Measurements from ENCODE around the gene MYOZ2.

MYOZ2 gene

GRCh38 chr4:119206178-119206577 is 70.5 kb downstream of the MYOZ2 start:
- no peak for DNase-seq (ENCODE audit: insufficient read length)
- no peak for TF ChIP-seq TAF1 (IDR thresholded peaks at IDR 0.05; ENCODE audit: borderline replicate concordance, low read depth, low read length)
- TF ChIP-seq POLR2A (IDR thresholded peaks at IDR 0.05; ENCODE audit: low read depth, low read length), result no peak
- no peak for TF ChIP-seq POLR2AphosphoS5 (IDR thresholded peaks at IDR 0.05; ENCODE audit: low read depth, low read length)
- FAIRE-seq, result no peak

- DNase-seq (ENCODE audit: insufficient read length) (no peak), FAIRE-seq (no peak)
- no peak for TF ChIP-seq POLR2AphosphoS5 (IDR thresholded peaks at IDR 0.05; ENCODE audit: low read depth, low read length)
- TF ChIP-seq TAF1 (IDR thresholded peaks at IDR 0.05; ENCODE audit: borderline replicate concordance, low read depth, low read length), result no peak
Measured at GRCh38 chr4:119207051-119207450, 71.4 kb downstream of the MYOZ2 start.

GRCh38 chr4:119209077-119209476 is 73.4 kb downstream of the MYOZ2 start:
- FAIRE-seq (no peak), DNase-seq (ENCODE audit: insufficient read length) (no peak)
- TF ChIP-seq POLR2A (IDR thresholded peaks at IDR 0.05; ENCODE audit: low read depth, low read length), result no peak
- no peak for TF ChIP-seq POLR2AphosphoS5 (IDR thresholded peaks at IDR 0.05; ENCODE audit: low read depth, low read length)
- TF ChIP-seq TAF1 (IDR thresholded peaks at IDR 0.05; ENCODE audit: borderline replicate concordance, low read depth, low read length), result no peak

GRCh38 chr4:119209586-119209985 is 74.0 kb downstream of the MYOZ2 start:
- DNase-seq (ENCODE audit: insufficient read length), result no peak
- FAIRE-seq, result no peak

GRCh38 chr4:119210775-119211174 is 75.1 kb downstream of the MYOZ2 start:
- DNase-seq (ENCODE audit: insufficient read length) (no peak), FAIRE-seq (no peak)
- TF ChIP-seq POLR2AphosphoS5 (IDR thresholded peaks at IDR 0.05; ENCODE audit: low read depth, low read length), result no peak
- TF ChIP-seq TAF1 (IDR thresholded peaks at IDR 0.05; ENCODE audit: borderline replicate concordance, low read depth, low read length), result no peak
- no peak for TF ChIP-seq POLR2A (IDR thresholded peaks at IDR 0.05; ENCODE audit: low read depth, low read length)

More at GRCh38 chr4:119209586-119209985, 74.0 kb downstream of the MYOZ2 start:
- TF ChIP-seq TAF1 (IDR thresholded peaks at IDR 0.05; ENCODE audit: borderline replicate concordance, low read depth, low read length) (no peak), POLR2A (IDR thresholded peaks at IDR 0.05; ENCODE audit: low read depth, low read length) (no peak), POLR2AphosphoS5 (IDR thresholded peaks at IDR 0.05; ENCODE audit: low read depth, low read length) (no peak)

GRCh38 chr4:119211867-119212233 is 76.2 kb downstream of the MYOZ2 start:
- FAIRE-seq, result no peak
- DNase-seq (ENCODE audit: insufficient read length), result no peak
- TF ChIP-seq POLR2AphosphoS5 (IDR thresholded peaks at IDR 0.05; ENCODE audit: low read depth, low read length), result no peak
- no peak for TF ChIP-seq POLR2A (IDR thresholded peaks at IDR 0.05; ENCODE audit: low read depth, low read length)

- DNase-seq (ENCODE audit: insufficient read length) (peak; percentile 79), FAIRE-seq (peak; percentile 99)
- TF ChIP-seq TAF1 (IDR thresholded peaks at IDR 0.05; ENCODE audit: borderline replicate concordance, low read depth, low read length) (peak; percentile 55), POLR2AphosphoS5 (IDR thresholded peaks at IDR 0.05; ENCODE audit: low read depth, low read length) (peak; percentile 60; the same call in 1 of the 2 replicates), POLR2A (IDR thresholded peaks at IDR 0.05; ENCODE audit: low read depth, low read length) (peak; percentile 74; the same call in 1 of the 2 replicates)
Measured at GRCh38 chr4:119212234-119212963, 76.8 kb downstream of the MYOZ2 start, which contains the start of gene USP53. TSS of gene USP53 (plus strand) at chr4:119212713. CDS start at chr4:119239760, 27,047 bp downstream.

GRCh38 chr4:119212964-119213606 is 77.5 kb downstream of the MYOZ2 start:
- peak; percentile 25 for DNase-seq (ENCODE audit: insufficient read length)
- peak; percentile 0; the same call in 1 of the 2 replicates for TF ChIP-seq POLR2A (IDR thresholded peaks at IDR 0.05; ENCODE audit: low read depth, low read length)
- no peak for TF ChIP-seq TAF1 (IDR thresholded peaks at IDR 0.05; ENCODE audit: borderline replicate concordance, low read depth, low read length)
- no peak for TF ChIP-seq POLR2AphosphoS5 (IDR thresholded peaks at IDR 0.05; ENCODE audit: low read depth, low read length)
- no peak for FAIRE-seq

GRCh38 chr4:119218093-119218492 is 82.5 kb downstream of the MYOZ2 start:
- TF ChIP-seq TAF1 (IDR thresholded peaks at IDR 0.05; ENCODE audit: borderline replicate concordance, low read depth, low read length), result no peak
- TF ChIP-seq POLR2A (IDR thresholded peaks at IDR 0.05; ENCODE audit: low read depth, low read length), result no peak
- TF ChIP-seq POLR2AphosphoS5 (IDR thresholded peaks at IDR 0.05; ENCODE audit: low read depth, low read length), result no peak
- no peak for FAIRE-seq

GRCh38 chr4:119221412-119221811 is 85.8 kb downstream of the MYOZ2 start:
- TF ChIP-seq TAF1 (IDR thresholded peaks at IDR 0.05; ENCODE audit: borderline replicate concordance, low read depth, low read length), result no peak
- no peak for TF ChIP-seq POLR2AphosphoS5 (IDR thresholded peaks at IDR 0.05; ENCODE audit: low read depth, low read length)
- TF ChIP-seq POLR2A (IDR thresholded peaks at IDR 0.05; ENCODE audit: low read depth, low read length), result no peak
- FAIRE-seq (no peak), DNase-seq (ENCODE audit: insufficient read length) (no peak)

More at GRCh38 chr4:119218093-119218492, 82.5 kb downstream of the MYOZ2 start:
- no peak for DNase-seq (ENCODE audit: insufficient read length)

- DNase-seq (ENCODE audit: insufficient read length) (no peak), FAIRE-seq (no peak)
- no peak for TF ChIP-seq TAF1 (IDR thresholded peaks at IDR 0.05; ENCODE audit: borderline replicate concordance, low read depth, low read length)
- no peak for TF ChIP-seq POLR2AphosphoS5 (IDR thresholded peaks at IDR 0.05; ENCODE audit: low read depth, low read length)
- no peak for TF ChIP-seq POLR2A (IDR thresholded peaks at IDR 0.05; ENCODE audit: low read depth, low read length)
Measured at GRCh38 chr4:119227690-119228089, 92.1 kb downstream of the MYOZ2 start.

- no peak for DNase-seq (ENCODE audit: insufficient read length)
- TF ChIP-seq POLR2A (IDR thresholded peaks at IDR 0.05; ENCODE audit: low read depth, low read length) (no peak), TAF1 (IDR thresholded peaks at IDR 0.05; ENCODE audit: borderline replicate concordance, low read depth, low read length) (no peak), POLR2AphosphoS5 (IDR thresholded peaks at IDR 0.05; ENCODE audit: low read depth, low read length) (no peak)
- no peak for FAIRE-seq
Measured at GRCh38 chr4:119228406-119228805, 92.8 kb downstream of the MYOZ2 start.

Data from GM12892 (cell line).